ENCODE data around the gene ETHE1.

Gene ETHE1

DNA sequence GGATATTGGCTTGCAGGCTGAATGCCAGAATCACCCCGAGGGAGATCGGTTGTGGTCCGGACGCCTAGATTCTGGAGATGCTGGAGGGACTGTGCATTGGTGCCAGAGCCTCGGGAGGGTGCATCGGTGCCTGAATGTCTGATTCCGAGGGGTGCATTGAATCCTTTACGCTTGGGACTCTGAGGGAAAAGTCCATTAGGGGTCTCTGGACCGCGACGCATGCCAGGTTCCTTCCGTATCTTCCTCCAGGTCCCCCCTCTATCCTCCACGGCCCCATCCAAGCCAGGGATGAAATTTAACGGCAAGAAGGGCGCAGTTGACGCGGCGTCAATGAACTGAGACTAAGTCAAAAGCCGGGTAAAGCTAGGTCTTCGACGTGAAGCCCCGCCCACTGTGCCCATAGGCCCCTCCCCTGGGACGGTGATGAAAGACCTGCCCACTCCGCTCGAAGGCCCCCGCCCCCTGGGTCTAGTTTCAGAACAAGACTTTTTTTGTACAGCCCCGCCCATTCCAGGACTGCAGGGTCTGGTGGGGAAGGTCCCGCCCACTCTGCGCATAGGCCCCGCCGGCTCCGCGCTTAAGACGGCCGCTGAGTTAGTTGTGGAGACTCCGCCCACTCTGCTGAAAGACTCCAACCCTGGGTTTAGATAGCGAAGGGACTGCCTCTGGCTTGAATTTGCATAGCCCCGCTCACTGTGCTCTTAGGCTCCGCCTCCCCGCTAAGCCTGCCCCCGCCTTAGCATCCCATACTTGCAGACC is 6.7 kb upstream of the ETHE1 start:
- no peak for TF ChIP-seq CTCF (IDR thresholded peaks at IDR 0.05; ENCODE audit: insufficient read depth, low read depth, low read length, missing control alignments)
- peak overlapping the region; percentile 84 for H3K4me3 ChIP-seq (ENCODE audit: low read depth, low read length)
- peak; percentile 98 for DNase-seq (ENCODE audit: low read depth)

- peak within 1 kb of the TSS; percentile 84 for H3K4me3 ChIP-seq (ENCODE audit: low read depth, low read length)
- no peak for TF ChIP-seq CTCF (IDR thresholded peaks at IDR 0.05; ENCODE audit: insufficient read depth, low read depth, low read length, missing control alignments)
Measured at GRCh38 chr19:43532962-43533545, 6.1 kb upstream of the ETHE1 start, which contains the start of gene ZNF575. ZNF575 (plus strand) TSS chr19:43533188; CDS start chr19:43534423, 1,235 bp downstream.

GRCh38 chr19:43532571-43532961 is 5.6 kb upstream of the ETHE1 start:
- peak overlapping the region; percentile 84 for H3K4me3 ChIP-seq (ENCODE audit: low read depth, low read length)
- TF ChIP-seq CTCF (IDR thresholded peaks at IDR 0.05; ENCODE audit: insufficient read depth, low read depth, low read length, missing control alignments) = no peak
- peak; percentile 87 for DNase-seq (ENCODE audit: low read depth)

More at GRCh38 chr19:43532962-43533545, 6.1 kb upstream of the ETHE1 start, which contains the start of gene ZNF575:
- peak; percentile 98 for DNase-seq (ENCODE audit: low read depth)

- H3K4me3 ChIP-seq (ENCODE audit: low read depth, low read length) = peak overlapping the region; percentile 92
- DNase-seq (ENCODE audit: low read depth) = peak; percentile 25
- TF ChIP-seq CTCF (IDR thresholded peaks at IDR 0.05; ENCODE audit: insufficient read depth, low read depth, low read length, missing control alignments) = no peak
Measured at GRCh38 chr19:43527860-43528622, 1.0 kb upstream of the ETHE1 start.

- peak; percentile 23 for DNase-seq (ENCODE audit: low read depth)
- TF ChIP-seq CTCF (IDR thresholded peaks at IDR 0.05; ENCODE audit: insufficient read depth, low read depth, low read length, missing control alignments) = no peak
- H3K4me3 ChIP-seq (ENCODE audit: low read depth, low read length) = peak overlapping the region; percentile 92
Measured at GRCh38 chr19:43525836-43526771, 897 bp downstream of the ETHE1 start.
